Muscle of arm (tissue), 12 donors: ENCODE data around the gene PROZ. TPM values are rescaled to one million over a fixed set of nuclear protein-coding genes. Genes with fewer than 3 reads are reported as not detected.

Source experiments
- DNase-seq: peaks from one replicate; pipeline ENCODE4 v3.0.0-alpha.2; 2013
- polyA plus RNA-seq, 12 donors: library from polyadenylated mRNA; unstranded; fragments of 120-200 nt; gene quantifications; one replicate each; pipeline ENCODE4 v1.2.1, GENCODE V29; 2013; ENCODE audit not compliant: insufficient read length in 12 of 12

Gene PROZ
- polyA plus RNA-seq, 12 donors: 0.11 to 0.37 (median 0.12) TPM; not detected in 8

DNA sequence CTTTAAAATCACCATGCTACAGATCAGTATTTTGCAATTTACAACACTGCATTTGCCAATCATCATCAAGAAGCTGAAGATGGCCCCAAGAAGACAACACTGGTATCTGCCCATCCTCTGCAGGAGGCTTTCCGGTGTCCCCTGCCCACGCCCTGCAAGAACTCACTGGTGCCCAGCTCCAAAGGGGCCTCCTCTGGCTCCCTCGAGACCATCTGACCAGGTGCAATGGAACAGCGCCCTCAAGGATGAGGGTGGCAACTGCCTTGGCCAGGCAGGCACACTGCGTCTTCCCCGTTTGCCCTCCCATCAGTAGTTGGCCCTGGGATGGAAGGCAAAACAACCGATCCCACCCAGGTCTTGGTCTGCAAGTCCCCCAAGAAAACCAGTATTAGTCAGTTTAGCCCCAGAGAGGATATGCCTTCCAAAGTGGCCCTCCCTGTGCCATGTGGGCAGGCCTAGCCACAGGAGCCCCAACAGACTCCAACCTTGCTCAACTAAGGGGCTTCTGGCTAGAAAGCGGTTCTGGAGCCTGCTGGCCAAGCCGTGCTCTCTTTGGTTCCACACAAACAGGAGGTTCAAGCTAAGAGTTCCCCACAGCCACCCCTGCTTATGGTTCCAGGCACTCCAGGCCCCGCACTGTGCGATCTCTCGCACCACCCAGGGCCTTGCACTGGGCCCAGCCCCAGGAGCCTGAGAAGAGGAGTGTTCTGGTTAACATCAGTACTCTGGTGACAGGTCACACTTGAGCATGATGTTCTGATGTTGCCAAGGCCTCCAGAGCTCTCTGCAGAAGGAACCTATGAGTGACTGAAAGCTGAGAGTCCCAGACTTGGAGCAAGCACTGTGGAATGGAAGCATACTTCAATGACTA, 45.3 kb downstream of the PROZ start:
- no peak for DNase-seq

DNA sequence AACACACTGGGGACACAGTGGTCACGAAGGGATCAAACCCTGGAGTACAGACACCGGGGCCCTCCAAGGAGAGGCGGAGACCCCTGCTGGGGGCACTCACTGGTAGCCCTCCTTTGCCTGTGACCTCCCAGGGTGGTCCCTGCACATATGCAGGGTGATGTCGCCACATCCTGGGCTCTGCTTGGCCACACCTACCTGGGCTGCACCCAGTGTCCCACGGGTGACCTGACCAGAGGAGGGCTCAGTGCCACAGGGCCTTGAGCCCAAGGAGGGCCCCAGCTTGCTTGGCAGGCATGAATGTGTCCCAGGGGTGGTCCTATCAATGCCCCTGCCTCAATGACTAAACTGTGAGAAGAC, 45.9 kb downstream of the PROZ start:
- DNase-seq: no peak

DNA sequence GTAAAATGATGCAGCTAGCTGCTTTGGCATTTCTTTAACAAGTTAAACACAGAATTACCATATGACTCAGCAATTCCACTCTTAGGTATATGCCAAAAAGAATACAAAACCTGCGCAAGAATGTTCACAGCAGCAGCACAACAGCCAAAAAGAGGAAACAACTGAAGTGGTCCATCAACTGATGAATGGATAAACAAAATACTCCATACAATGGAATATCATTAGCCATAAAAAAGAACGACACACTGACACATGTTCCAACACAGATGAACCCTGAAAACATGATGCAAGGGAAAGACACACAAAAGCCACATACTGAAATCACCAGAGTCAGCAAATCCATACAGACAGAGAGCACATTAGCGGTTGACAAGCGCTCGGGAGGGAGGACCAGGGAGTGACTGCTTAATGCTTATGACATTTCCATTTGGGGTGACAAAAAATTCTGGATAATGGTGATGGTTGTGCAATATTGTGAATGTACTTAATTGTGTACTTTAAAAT, 47.0 kb downstream of the PROZ start:
- DNase-seq: no peak

DNA sequence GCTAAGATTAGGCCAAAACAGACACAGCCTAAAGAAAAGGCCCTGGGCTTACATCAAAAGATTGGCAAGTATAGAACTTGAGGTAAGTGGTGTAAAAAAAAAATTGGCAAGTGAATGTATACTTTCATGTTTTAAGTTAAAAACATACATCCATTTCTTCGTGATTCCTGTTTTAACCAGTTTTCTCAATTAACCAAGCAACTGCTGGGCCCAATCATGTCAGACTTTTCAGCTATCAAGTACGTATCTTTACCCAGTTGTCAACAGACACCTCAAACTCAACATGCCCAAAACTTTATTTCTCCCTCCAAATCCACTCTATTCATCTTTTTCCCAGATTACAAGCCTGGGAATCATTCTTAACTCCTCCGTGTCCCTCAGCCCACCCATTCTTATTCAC, 49.0 kb downstream of the PROZ start:
- DNase-seq: no peak

DNA sequence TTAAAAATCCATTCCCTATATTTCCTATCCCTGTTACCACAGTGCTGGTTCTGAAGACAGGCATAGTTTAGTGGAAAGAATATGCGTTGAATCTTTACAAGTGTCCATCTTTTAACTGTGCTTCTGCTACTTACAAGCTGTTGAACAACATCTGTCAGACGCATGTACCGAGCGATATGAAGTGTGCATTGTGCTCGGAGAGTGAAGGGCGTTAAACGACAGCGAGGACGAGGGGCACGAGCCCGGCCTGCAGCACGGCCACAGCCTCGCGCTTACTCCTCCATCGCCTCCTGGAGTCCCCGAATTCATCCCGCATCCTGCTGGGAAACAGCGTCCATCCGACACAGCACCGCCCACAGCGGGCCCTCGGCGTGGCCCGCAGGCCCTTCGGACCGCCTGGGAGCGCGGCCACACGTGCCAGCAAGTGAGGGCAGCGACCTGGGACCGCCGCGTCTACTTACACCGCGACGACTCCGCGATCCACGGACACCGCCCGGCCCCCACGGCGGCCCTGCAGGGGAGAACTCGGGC, 49.5 kb downstream of the PROZ start:
- DNase-seq: peak; percentile 44

DNA sequence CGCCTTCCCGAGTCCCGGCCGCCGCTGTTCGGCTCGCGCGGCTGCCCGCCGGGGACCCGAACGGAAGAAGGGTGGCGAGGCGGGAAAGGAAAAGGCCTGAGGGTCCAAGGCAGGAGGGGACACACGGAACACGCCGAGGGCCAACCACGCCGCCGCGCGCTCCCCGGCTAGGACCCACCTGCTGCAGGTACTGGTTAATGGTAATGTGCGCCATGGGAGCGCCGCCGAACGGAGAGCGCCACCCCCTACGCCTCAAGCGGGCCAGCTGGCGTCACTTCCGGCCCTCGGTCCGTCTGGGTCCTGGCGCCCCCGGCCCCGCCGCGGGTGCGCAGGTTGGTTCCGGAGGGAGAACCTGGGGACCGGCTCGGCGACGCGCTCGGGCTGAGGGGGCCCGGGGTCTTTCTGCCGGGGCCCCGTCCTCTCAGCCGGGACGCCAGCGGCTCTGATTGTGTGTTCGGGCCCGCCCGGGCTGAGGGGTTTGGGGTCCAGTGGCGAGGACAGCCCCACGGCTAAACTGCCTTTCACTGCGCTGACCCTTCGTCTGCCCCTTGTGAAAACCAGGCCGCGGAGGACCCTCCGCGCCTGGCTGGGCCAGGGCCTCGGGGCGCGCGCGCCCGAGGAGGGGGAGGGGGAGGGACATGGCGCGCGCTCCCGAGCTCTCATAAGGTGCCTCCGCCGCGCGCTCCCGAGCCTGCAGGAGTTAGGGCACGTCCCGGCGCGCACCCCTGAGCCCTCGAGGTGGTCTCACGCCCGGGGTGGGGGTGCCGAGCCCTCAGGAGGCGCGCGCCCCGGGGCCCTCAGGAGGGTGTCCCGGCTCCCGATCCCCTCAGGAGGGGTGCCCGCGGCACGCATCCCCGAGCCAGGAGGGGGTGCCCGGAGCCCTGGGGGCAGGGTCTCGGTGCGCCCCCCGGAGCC, 50.2 kb downstream of the PROZ start, which contains the start of gene PCID2:
Gene PCID2, minus strand, starts transcription at position 249 of the 915 bp plus-strand sequence. Its CDS starts 35 bp downstream, at position 214.
- DNase-seq: peak; percentile 93

DNA sequence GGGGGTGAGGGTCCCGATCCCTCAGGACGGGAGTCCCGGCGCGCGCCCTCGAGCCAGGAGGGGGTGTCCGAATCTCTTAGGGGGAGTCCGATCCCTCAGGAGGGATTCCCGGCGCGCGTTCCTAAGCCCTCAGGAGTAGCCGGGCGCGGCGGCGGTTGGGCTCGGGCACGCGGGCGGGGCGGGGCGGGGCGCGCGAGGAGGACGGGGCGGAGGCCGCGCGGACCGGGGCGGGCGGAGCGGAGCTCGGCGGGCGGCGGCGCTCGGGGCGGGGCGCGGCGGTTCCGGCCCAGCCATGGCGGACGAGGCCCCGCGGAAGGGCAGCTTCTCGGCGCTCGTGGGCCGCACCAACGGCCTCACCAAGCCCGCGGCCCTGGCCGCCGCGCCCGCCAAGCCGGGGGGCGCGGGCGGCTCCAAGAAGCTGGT, 50.9 kb downstream of the PROZ start, which contains the start of gene CUL4A:
Gene CUL4A, plus strand, starts transcription at position 278 of the 423 bp plus-strand sequence. Its CDS starts 15 bp downstream, at position 293.
- DNase-seq: peak; percentile 62

DNA sequence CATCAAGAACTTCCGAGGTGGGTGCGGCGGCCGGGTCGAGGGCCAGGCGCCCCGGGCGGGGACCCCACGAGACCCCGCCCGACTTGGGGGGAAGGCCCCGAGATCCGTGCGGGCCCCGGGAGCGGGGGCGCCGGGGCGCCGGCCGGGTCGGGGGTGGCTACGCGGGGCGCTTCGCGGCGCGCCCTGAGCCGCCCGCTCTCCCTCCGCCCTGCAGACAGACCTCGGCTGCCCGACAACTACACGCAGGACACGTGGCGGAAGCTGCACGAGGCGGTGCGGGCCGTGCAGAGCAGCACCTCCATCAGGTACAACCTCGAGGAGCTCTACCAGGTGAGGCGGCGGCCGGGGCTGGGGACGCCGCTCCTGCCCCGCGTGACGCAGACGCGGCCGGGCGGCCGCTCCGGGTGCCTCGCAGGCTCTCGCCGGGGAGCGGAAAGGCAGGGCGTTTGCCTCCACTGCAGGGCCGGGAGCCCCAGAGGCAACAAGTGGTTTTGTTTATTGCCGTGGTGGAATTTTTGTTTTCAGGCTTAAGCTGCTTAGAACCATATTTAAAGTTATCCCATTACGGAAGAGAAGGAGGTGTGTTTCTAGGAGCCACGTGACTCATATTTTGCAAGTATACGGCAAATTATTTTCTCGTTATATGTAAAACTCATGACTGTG, 51.4 kb downstream of the PROZ start:
- DNase-seq: peak; percentile 21

DNA sequence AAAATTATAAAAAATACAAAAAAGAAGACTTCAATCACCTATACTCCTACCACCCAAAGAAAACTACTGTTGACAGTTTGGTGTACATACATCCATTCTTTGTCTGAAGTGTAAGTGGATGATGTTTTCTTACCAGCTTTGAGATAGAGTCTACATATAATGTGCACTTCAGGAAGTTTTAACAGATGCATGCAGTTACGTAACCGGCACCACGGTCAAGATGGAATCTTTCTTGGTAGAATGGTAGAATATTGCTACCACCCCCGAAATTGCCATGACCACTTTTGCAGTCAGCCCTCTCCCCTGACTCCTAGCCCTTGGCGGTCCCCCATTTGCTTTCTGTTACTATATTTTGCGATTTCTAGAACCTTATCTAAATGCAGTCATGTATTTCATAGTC, 52.4 kb downstream of the PROZ start:
- no peak for DNase-seq

DNA sequence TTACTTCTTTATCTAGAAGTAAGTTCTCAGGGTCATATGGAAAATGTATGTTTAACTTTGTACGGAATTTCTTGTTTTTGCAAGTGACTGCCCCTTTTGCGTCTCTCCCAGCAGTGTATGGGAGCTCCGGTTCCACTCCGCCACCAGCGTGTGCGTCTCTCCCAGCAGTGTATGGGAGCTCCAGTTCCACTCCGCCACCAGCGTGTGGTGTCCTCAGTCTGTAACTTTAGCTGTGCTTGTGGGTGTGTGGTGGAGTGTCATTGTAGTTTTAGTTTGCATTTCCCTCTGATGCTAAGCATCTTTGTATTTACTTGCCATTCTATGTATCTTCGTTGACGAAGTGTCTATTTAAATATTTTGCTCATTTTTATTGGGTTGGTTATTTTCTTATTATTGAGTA, 53.3 kb downstream of the PROZ start:
- no peak for DNase-seq

DNA sequence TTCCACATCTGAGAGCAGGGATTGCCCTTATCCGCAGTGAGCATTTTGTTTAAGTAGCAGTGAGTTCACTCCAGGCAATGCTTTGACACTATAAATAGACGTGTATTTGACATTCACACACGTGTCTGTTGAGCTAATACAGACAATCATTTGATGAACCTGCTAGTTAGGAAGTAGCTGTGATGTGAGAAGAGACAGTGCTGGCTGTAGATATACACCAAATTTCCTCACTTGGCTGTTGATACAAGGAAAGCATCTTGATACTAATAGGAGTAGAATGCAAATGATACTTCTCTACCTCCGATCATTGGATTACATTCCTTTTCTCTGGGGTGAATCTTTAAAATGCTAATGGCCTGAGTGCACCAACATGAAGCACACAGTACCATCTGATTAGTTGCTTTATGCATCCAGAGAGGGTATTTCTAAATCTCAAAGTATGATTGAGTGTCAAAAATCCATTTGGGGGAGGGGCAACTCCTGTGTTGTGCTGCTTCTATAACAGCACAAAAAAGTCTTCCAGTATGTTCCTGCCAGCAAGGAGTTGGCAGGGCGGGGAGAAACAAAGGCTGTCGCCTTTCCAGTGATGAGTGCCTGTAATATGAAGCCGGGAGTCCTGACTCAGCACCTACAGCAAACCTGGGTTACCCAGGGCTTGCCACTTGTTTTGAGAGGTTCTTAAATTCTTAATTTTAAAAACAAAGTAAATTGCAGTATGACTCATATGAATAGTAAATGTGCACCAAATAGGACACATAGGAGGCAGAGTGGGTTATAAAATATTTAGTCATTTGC, 58.0 kb downstream of the PROZ start:
- no peak for DNase-seq

DNA sequence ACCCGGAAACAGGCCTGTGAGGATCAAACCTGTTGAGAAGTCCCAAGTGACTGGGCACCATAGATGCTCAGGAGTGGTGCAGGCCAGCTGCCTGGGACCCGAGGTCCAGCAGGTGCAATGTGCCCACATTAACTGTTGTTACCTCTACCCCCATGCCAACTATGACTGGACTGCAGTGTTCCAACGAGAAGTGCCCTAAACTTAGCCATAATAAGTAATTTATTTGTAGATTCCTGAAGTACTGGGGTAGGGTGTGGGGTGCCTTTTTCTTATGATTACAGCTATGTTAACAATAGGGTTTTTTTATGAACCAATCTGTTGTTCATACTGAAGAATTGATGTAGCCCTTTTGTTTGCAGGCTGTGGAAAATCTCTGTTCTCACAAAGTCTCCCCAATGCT, 60.1 kb downstream of the PROZ start:
- DNase-seq: no peak

DNA sequence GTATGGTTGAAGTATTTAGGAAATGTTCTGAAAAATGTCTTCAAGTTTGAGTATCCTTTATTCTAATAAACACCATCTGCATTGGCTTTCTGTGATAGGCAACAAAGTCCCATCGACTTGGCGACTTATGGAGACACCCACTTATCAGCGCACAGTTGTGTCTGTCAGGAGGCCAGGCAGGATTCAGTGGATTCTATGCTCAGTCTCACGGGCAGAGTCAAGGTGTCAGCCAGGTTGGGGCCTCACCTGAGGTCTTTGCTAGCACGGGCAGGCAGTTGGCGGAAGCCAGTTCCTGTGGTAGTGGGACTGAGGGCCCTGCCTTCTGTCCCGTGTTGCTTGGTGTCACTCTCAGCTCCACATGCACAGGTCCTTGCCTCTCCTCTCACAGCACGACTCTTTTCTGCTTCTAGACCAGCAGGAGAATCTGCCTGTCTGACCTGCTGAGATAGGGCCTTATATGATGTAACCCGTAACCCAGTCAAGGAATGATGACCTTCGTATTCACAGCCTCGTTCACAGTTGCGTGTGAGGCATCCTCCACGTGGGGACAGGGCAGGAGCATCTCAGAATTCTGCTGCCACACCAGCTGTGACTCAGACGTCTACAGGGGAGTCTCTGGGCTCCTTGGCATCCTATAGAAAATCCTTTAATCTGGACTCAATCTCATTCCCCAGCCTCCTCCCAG, 61.0 kb downstream of the PROZ start:
- no peak for DNase-seq

DNA sequence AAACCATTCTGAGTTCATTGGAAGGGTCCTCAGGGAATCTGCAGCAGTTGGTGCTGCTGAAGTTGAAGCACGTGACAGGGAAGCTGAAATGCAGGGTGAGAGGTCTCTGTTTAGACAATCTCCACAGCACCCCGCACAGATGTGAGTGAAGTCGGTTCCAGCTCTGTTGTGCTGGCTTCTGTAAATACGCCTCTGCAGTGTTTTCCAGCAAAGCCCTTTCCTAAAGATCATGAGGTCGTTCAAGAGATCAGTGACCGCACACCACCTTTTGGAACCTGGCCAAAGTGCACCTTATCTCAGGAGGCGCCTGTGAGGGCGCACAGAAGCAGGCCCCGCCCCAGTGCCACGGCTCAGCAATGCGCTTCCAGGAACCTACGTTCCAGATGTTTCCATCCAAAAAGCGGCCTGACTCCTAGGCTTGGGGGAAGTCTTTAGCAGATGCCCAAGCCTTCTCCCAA, 61.7 kb downstream of the PROZ start:
- DNase-seq: no peak

DNA sequence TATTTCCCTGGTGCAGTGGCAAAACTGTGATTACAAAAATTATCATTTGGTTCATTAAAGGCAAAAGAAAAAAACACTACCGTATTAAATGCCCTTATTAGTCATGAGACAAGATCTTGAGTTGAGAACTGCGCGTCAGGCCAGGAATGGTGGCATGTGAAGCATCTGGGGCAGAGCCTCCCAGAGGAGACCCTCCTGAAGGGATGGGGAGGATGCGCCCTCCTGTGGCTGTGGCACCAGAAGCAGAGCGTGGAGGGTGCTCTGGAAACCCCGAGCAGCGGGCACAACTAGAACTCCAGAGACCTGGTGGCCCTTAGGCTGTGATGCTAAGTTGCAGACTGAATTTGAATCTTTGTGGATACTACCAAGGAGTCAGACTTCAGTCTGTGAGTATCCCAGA, 62.4 kb downstream of the PROZ start:
- no peak for DNase-seq
